HG03045 (cell line): Measurements from ENCODE around the gene SSTR4.
"Not testable (repeated sequence)": the region's sequence is repeated elsewhere in the genome, so short reads cannot be mapped to it uniquely, and the experiment has no call there.

ENCODE experiments used
- ATAC-seq: cut with Tn5 transposase; IDR thresholded peaks from one replicate; pipeline ENCODE4 v1.9.1; 2021; ENCODE audit warnings: mild to moderate bottlenecking, moderate library complexity; ENCODE audit not compliant: unreplicated experiment

SSTR4 gene, protein sequence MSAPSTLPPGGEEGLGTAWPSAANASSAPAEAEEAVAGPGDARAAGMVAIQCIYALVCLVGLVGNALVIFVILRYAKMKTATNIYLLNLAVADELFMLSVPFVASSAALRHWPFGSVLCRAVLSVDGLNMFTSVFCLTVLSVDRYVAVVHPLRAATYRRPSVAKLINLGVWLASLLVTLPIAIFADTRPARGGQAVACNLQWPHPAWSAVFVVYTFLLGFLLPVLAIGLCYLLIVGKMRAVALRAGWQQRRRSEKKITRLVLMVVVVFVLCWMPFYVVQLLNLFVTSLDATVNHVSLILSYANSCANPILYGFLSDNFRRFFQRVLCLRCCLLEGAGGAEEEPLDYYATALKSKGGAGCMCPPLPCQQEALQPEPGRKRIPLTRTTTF

DNA sequence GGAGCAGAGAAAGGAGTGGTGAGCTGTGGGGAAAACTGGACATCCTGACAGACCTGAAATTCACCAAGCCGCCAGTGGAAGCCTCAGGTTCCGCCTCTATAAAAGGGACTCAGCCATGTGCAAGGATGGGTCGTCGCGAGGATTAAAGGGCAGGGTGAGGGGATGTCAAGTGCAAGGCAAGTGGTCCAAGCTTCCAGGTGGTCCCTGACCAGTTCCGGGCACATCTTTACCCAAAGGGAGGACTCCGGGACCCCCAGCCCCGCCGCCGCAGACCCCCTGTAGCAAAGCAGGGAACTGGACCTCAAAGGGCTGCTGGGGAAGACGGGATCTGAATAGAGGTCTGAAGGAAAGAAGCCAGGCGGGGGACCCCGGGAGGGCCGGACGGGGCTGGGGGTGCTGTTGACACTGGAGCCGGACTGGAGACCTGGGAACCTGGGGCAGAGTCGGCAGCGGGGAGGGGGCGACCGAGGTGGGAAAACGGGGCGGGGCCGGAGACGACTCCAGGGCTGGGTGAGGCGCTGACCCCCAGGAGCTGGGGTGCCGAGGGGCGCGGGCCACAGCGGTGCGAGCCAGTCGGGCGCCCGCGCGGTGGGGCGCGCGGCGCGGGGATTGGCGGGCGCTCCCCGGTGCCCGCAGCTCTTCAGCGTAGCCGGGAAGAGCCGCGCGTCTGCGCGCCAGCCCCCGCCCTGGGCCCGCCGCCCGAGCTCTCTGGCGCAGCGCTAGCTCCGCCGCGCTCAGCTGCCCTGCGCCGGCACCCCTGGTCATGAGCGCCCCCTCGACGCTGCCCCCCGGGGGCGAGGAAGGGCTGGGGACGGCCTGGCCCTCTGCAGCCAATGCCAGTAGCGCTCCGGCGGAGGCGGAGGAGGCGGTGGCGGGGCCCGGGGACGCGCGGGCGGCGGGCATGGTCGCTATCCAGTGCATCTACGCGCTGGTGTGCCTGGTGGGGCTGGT is at the start of gene SSTR4:
SSTR4 (plus strand) TSS at position 592 of the 951 bp plus-strand sequence; CDS start at position 764, 172 bp downstream.
- no peak for ATAC-seq

DNA sequence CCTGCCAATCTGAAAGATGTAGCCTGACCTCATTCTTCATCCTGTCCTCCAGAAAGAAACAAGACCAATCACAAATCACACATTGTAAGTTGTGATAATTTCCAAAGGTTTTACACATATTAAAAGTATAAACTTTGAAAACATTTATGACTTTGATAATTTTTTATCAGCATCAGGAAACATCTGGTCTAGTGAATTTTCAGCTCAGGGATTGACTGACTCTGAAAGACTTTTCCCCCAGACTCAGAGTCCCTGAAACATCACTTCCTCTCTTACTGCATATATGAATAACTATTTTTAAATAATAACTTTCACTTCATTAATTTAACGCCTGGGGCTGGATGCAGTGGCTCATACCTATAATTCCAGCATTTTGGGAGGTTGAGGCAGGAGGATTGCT is 48.5 kb upstream of the SSTR4 start:
- no peak for ATAC-seq

DNA sequence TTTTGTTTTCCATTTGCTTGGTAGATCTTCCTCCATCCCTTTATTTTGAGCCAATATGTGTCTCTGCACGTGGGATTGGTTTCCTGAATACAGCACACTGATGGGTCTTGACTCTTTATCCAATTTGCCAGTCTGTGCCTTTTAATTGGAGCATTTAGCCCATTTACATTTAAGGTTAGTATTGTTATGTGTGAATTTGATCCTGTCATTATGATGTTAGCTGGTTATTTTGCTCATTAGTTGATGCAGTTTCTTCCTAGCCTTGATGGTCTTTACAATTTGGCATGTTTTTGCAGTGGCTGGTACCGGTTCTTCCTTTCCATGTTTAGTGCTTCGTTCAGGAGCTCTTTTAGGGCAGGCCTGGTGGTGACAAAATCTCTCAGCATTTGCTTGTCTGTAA is 43.7 kb upstream of the SSTR4 start:
- ATAC-seq = not testable (repeated sequence)

DNA sequence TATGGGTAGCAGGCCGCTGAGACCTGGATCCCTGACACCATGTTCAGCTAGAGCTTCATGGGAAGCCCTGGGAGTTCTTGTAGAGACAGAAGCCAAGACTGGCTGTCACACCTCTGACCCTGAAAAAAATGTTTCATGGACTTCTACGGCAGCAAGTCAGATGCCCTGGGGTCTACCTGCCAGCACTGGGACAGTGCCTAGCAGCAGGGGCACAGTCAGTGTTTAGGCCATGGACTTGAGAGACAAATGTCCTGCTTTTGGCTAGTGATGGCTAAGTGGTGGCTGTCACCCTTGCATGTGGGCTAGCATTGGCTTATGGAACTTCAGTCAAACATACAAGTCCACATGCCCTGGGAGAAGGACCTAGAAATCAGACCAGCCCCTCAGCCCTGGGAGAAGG is 41.3 kb upstream of the SSTR4 start:
- ATAC-seq = no peak

DNA sequence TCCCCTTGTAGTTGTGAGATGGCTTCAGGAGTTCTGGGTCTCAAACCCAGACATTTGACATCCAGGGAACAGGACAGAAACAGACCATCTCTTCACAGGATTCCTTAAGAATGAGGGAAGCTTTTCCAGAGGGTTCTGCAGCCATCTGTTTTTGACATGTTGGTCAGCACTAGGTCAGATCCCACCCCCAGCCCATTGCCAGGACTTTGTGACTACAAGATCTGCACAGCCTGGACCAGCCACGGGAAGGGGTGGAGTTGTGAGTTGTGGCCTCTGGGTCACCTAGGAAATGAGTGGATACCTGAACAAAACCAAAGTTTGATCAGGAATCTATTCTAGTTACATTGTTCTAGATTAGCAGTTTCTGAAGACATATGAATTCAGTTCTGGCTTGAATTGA is 39.2 kb upstream of the SSTR4 start:
- ATAC-seq = no peak

DNA sequence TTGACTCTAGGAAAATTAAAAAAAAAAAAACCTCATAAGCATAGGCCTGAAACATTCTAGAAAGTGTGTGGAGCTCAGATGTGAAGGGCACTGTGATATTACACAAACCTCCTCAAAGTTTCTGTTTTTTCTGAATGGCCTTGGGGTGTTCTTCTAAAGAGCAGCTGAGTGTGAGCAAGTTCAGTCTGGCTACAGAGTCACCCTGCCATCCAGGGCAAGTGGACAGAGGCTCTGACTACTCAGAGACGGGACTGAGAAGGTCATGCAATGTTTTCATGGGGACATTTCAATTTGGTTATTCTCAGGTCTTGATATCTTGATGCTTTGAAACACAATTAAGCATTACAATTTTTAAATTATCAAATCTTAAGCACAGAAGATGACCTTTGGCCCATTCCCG is 36.6 kb upstream of the SSTR4 start:
- no peak for ATAC-seq

DNA sequence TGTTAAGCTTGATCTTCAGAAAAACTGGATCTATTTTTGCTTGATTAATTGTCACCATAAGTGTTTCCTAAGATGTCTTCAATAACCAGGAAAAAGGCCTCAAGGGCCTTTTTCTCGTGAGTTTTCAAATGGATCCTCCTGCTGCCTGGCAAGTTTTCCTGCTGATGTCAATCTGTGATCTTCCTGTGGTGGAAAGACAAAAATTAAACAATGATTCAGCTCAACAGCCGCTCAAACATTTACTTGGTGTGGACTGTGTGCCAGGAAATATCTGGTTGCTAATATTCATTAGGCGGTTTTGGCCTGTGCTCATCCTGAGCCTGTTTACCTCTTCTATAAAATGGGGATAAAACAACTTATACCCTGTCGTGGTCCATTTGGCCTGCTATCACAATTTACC is 35.4 kb upstream of the SSTR4 start:
- ATAC-seq = no peak

DNA sequence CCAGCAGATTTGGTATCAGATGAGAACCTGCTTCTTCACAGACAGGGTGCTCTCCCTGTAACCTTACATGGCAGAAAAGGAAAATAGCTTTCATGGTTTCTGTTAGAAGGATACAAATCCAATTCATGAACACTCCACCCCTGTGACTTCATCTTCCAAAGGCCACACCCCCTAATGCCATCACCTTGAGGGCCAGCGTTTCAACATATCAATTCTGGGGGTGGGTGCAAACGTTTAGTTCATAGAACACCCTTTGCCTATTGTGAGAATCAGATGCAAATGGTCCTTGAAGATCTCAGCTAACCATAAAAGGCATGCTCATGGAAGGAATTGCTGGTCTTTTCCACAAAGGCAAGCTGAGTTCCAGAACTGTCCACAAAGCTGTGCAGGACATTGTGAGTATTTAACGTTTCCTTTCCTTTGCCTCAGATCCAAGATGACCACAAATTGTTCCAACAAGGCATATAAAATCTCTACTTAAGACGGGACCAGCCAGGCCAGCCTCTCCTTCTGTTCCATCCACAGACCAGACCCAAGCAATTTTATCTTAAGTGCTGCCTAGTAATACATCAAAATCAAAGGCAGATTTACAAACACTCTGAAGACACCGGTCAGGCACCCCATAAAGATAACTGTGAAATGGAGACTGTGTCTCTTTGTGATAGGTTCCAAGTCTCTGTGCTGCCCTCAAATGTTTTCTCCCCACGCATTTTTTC is 34.7 kb upstream of the SSTR4 start:
- no peak for ATAC-seq

DNA sequence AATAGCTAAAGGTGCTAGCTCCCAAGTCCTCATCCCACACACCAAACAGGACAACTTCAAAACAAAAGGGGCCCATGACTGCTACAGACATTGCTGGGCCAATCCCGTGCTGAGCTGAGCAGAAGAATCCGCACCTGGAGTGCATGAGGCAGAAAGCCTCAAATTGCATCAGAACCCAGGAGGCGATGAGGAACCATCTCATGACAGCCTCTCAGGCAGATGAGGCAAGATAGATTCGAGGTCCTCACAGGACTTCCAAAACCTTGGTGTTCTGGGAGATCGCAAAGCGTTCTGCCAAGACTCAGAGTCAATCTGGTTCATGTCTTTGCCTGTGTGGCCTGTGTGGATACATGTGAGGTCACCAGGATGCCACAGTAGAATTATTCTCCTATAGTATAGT is 32.8 kb upstream of the SSTR4 start:
- ATAC-seq = no peak

DNA sequence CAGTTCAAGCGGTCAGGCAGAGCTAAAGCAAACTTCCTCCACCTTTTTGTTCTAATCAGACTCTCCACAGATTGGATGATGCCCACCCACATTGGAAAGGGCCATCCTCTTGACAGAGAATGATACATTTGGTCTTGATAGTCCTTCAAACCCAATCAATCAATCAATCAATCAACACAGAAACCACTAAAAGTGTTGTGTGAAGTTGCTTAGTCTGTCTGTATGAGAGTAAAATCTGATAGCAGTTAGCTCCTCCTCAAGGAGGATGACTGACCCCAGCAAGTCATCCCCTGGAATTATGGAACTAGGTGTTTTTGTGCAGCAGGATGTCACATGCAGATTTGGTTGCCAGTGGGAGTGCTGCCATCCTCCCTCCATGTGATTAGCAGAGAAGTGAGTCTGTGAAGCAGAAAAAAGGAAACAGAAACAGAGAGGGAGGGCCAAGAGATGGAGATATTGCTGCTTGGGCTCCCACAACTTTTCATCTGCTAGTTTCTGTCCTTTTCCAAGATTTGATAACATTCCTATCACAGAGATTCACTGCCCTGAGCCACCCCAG is 32.0 kb upstream of the SSTR4 start:
- ATAC-seq = no peak

DNA sequence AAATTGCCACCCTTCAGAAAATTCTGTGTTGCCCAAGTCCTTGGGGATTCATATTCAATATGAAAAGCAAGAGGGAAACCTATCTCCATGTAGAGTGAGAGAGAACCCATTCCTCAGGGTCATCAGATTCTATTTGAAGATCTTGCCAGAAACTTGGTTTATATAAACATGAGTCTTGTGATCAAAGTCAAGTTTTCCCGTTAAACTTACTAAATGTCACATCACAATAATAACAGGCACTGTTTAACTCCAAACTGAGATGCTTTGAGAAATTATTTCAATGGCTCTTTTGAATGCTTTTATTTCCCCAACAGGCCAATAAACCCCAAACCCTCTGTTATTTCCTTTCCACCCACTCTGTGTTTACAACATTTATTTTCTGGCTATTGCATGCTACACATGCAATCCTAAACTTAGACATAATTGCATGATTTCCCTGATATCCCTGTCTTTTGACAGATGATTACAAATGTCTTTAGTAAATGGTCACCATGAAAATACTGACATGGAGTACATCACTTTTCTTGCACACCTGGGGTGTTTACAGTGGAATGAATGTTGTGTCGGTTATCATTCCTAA is 31.1 kb upstream of the SSTR4 start:
- no peak for ATAC-seq

DNA sequence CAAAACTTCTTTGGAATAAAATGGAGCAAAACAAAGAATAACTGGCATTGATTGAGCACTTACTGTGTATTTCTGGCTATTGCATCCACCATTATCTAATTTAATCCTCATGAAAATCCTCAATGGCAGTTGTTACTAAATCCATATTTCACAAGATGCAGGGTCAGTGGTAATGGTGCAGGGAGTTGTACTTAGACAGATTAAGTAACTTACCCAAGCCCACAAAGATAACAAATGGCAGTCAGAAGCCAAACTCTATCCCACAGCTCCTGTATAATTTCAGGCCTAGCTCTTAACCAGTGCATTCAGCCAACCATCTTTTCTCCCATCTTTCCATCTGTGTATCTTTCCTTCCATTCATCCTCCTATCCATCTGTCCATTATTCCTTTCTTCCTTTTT is 29.3 kb upstream of the SSTR4 start:
- ATAC-seq = no peak

DNA sequence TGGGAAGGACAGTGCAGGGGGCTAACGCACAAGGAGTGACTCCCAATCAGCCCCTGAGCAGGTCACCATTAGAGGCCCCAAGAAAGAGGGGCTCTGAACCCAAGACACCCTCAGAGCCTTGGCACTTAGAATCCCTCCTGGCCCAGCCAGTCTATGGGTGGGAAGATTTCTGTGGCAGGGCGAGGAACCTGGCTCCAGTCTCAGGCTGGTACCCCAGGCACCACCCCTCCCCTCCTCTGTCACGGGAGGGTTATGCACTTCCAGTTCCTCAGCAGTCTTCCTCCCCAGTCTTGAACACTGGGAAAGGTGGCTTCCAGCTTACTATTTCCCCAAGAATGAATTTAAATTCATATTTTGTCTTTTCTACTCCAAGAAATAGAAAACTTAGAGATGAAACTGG is 27.6 kb upstream of the SSTR4 start:
- no peak for ATAC-seq

DNA sequence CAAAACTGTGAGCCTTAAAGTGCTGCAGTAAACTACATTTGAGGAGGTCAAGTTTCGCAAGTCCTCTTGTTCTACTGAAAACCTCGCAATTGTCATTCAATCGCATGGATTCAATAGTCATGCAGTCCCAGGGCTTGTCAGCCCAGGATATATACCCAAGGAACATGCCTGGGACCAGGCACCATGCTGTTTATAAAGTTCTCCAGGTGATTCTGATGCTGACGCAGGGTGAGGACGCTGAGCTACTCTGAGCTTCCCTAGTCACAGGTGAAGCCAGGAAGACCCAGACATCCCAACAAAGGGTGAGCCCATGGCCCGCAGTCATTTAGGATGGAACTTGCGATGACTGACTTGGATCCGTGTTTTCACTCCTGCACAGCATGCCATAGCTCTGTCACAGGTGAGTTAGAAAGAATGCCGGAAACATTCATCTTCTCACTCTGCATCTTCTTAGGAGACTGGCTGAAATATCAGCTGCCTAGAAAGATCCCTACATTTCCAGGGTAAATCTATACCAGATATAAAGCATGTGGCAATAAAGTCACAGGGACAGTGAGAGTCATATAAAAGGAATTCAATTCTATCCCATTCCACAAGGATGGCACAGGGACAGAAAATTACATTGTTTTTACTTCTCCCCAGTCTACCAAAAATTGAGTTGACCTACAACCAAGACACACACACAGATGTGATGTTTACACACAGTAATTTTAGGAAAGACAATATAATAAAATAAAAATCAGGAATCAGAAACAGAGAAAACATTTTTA is 27.0 kb upstream of the SSTR4 start:
- ATAC-seq = no peak

DNA sequence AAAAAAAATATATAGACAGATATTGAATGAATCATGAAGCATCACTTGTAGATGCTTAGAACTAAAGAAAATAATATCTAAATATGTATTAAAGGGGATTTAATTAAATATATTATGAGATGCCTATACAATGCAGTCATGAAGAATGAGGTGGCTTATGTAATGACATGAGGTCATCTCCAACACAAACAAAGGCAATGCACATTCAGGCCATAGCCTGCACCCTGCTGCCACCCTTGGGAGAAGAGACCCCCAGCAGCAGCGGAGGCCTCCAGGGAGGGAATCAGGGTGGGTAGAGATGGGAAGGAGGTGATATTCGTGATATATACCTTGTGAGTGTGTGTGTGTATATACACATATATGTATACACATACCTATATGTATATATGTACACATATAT is 26.4 kb upstream of the SSTR4 start:
- ATAC-seq = no peak

DNA sequence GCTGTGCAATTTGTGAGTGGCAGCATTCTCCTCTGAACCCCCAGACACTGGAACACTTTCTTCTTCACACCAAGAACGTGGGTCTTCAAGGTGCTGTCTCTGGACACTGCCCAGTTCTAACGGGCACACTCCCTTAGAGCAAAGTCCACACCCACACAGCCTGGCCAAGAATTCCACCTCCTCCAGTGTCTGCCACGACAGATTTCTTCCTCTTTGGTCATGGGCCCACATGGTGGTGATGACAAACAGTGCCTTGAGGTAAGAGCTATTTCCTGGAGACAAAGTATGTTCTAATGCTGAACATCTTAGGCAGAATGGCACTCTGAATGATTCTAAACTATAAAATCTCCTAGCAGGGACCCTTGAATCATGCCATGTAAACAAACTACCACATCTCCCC is 25.5 kb upstream of the SSTR4 start:
- no peak for ATAC-seq

DNA sequence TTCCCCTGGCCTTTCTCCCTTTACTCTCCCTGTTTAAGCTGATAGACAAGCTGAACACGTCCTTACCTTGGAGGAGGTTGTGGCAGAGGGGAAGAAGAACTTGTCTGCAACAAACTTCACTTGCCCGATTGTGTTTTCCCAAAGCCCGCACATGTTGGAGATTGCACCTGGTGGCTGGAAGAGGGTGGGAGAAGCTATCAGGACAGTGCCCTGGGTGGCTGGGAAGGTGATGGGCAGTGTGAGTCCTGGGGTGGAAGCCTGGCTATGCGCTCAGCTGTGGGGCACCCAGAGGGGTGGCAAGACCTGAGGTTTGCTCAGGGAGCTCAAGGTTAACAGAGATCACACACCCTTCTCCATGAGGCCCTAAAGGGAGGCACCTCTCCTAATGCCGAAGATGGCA is 25.0 kb upstream of the SSTR4 start:
- no peak for ATAC-seq

DNA sequence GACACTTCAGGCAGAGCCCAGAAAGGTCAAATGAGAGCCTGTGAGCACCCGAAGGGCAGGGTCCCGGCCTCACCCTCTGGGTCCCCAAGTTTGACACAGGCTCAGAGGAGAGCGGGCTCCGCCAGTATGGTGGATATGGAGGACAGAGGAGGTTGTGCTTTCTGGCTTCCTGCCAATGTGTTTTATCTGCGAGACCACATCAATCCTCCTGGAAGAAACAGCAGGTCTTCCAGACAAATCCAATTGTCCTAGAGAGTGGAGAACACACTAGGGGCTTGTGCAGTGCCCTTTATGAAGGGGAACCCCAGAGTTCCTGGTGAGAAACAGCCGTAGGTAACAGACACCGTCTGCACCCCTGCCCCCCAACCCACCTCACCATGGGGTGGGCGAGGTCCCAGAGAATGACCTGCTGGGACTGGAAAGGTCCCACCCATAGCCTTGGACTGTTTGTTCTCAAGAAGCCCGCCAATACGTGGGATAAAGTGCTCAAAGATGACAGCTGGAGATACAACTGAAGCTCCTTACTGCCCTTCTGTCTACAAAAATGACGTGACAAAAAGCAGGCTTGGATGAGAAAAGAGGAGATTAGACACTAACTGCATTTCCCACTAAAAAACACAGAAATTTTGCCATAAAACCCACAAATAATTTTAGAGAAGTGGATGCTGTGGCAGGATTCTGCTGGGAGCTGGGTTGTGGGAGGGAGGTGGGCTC is 23.9 kb upstream of the SSTR4 start:
- no peak for ATAC-seq

DNA sequence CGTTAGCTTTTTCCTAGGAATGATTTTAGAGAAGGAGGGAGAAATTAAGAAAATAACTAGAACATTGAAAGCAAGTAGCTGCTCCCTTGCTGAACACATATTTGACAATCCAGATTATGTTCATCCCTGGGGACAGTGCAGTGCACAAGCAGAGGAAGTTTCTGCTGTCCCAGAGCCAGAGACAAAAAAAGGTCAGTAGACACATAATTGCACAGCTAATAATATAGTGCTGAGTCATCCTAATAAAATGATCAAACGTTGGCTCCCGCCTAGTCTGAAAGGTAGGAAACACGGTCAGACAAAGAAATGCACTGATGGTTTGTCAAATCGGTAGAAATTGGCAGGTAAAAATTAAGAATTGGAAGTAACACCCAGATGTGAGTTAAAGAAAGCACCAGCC is 21.7 kb upstream of the SSTR4 start:
- no peak for ATAC-seq
